Activated T-cell treated with anti-CD3 and anti-CD28 coated beads for 1 hour (primary cell): ENCODE results near the gene CSNK1G2.

Experiments used
- DNase-seq: peaks from one replicate; pipeline ENCODE4 v3.0.0-alpha.2; 2020; ENCODE audit warnings: low read depth

The CSNK1G2 gene

GRCh38 chr19:1968279-1969175 is 27.6 kb downstream of the CSNK1G2 start:
- DNase-seq = no peak

GRCh38 chr19:1969176-1970002 is 28.4 kb downstream of the CSNK1G2 start:
- DNase-seq = no peak

- DNase-seq = no peak
Observed at GRCh38 chr19:1970003-1970805, 29.2 kb downstream of the CSNK1G2 start.

GRCh38 chr19:1970806-1971502 is 30.0 kb downstream of the CSNK1G2 start:
- no peak for DNase-seq

- DNase-seq = no peak
Observed at GRCh38 chr19:1974381-1975161, 33.6 kb downstream of the CSNK1G2 start.

- no peak for DNase-seq
Observed at GRCh38 chr19:1975162-1975480, 34.1 kb downstream of the CSNK1G2 start.

- no peak for DNase-seq
Observed at GRCh38 chr19:1977120-1977519, 36.1 kb downstream of the CSNK1G2 start.

GRCh38 chr19:1978346-1978894 is 37.4 kb downstream of the CSNK1G2 start:
- DNase-seq = no peak

GRCh38 chr19:1979017-1979416 is 38.0 kb downstream of the CSNK1G2 start:
- no peak for DNase-seq

GRCh38 chr19:1979642-1980041 is 38.7 kb downstream of the CSNK1G2 start:
- DNase-seq = no peak

- DNase-seq = no peak
Observed at GRCh38 chr19:1980091-1980808, 39.3 kb downstream of the CSNK1G2 start.

- DNase-seq = no peak
Observed at GRCh38 chr19:1980809-1981181, 39.8 kb downstream of the CSNK1G2 start.

GRCh38 chr19:1981253-1981652 is 40.3 kb downstream of the CSNK1G2 start:
- no peak for DNase-seq

GRCh38 chr19:1984357-1984756 is 43.4 kb downstream of the CSNK1G2 start:
- DNase-seq = no peak

- DNase-seq = no peak
Observed at GRCh38 chr19:1985588-1986356, 44.8 kb downstream of the CSNK1G2 start.

GRCh38 chr19:1986357-1987162 is 45.6 kb downstream of the CSNK1G2 start:
- no peak for DNase-seq

GRCh38 chr19:1987197-1988187 is 46.5 kb downstream of the CSNK1G2 start:
- no peak for DNase-seq
